ENCODE results near the gene WDR70.
"Not testable (repeated sequence)": the region's sequence is repeated elsewhere in the genome, so short reads cannot be mapped to it uniquely, and the experiment has no call there.

WDR70 gene

GRCh38 chr5:37654566-37654965 is 275.4 kb downstream of the WDR70 start:
- DNase-seq, result not testable (repeated sequence)

DNA sequence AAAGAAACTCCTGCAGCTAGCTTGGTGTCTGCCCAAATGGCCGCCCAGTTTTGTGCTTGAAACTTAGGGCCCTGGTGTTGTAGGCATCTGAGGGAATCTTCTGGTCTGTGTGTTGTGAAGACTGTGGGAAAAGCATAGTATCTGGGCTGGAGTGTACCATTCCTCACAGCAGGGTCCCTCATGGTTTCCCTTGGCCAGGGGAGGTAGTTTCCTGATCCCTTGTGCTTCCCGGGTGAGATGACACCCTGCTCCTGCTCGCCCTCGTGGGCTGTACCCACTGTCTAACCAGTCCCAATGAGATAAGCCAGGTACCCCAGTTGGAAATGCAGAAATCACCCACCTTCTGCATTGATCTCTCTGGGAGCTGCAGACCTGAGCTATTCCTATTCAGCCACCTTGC is 277.9 kb downstream of the WDR70 start:
- DNase-seq, result no peak

- no peak for DNase-seq
Observed at GRCh38 chr5:37658440-37658839, 279.3 kb downstream of the WDR70 start.

DNA sequence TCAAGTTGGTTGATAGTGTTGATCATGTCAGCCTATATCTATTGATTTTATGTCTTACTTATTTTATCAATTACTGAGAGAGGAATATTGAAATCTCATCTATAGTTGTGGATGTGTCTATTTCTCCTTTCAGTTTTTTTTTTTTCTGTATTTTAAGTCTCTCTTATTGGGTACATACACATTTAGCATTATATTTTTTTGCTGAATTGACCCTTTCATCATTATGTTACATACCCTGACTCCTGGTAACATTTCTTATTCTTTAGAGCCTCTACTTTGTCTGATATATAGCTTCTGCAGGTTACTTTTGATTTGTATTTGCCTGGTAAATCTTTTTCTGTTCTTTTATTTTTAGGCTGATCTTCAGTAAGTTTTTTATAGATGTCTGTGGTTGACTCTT is 281.2 kb downstream of the WDR70 start:
- DNase-seq, result no peak

- no peak for DNase-seq
Observed at GRCh38 chr5:37661227-37661920, 282.3 kb downstream of the WDR70 start.

- DNase-seq, result no peak
Observed at GRCh38 chr5:37661951-37662350, 282.8 kb downstream of the WDR70 start.

DNA sequence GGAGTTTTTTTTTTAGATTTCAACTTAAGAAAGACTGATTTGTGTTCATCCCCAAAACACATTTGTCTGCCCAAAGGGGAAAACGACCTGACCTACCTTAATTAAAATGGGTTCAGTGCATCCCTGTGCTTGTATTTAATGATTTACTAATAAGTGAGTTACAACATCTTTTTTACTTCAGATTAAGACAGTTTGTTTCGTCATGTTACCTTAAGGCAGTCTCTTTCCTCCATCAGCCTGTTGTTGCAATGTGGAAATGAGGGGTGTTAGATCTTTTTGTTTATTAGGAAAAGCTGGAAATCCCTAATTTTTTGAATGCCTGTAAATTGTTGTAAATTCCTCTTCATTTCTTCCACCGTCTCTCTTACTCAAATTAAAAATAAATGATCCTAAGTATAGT is 283.2 kb downstream of the WDR70 start:
- no peak for DNase-seq

- DNase-seq, result no peak
Observed at GRCh38 chr5:37662789-37663485, 283.8 kb downstream of the WDR70 start.

DNA sequence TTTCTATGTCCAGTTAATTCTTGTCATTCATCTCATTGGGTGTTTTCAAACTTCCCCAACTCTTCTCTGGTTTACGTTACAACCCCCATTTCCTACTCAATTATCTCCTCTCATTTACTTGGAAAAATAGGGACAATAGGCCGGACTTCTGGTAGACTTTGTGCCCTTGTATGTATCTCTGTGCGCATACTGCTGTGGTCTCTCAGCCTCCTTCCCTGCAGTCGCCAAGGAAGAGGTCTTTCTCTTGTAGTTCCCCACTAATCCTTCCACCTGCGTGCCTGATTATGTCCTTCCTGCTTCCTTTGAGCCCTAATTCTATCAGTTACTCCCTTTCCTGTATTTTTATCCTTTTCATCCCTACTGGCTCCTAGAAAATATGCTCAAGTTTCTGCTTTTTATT is 284.4 kb downstream of the WDR70 start:
- DNase-seq, result no peak

- no peak for DNase-seq
Observed at GRCh38 chr5:37664551-37664950, 285.4 kb downstream of the WDR70 start.

- DNase-seq, result no peak
Observed at GRCh38 chr5:37665272-37665671, 286.2 kb downstream of the WDR70 start.

DNA sequence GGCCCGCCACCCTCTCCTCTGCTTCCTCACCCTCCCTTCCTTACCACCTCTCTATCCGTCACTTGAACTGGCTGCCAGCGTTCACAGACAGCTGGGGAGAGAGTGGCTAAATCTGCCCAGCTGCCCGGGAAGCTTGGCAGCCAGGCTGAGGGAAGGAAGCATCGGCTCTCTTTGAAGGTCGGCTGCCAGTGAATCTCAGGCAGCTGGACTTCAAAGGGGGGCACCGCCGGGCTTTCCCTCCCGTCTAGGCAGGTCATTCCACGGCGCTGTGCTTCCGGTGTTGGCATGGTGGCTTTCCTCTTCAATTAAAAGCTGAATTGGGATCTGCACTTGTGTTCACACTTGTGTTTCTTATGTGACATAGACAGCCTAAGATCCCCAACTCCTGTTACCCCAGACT is 286.8 kb downstream of the WDR70 start:
- DNase-seq, result no peak

- DNase-seq, result no peak
Observed at GRCh38 chr5:37667430-37667829, 288.3 kb downstream of the WDR70 start.

GRCh38 chr5:37667846-37668245 is 288.7 kb downstream of the WDR70 start:
- no peak for DNase-seq

DNA sequence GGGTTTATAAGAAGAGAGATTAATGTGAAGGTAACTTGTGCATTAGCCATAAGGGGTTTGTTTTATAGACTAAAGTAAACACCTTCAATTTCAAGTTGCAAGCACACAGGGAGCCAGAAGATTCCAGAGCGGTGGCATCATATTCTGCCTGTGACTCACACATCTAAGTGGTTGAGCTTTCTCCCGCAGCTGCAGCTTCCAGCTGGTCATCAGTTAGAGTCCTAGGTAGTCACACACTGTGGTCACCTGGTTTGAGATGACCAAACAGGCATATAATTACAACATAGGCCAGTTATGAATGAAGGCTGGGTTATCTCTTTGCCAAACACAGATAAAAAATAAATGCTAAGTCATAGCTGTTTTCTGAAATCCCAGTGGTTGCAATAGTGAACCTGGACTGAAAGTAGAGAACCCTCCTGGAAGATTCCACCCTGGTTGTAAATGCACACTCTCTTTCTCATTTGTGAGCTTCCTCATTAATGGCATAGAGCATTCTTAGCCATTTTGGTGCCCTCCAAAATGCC is 289.5 kb downstream of the WDR70 start:
- no peak for DNase-seq

DNA sequence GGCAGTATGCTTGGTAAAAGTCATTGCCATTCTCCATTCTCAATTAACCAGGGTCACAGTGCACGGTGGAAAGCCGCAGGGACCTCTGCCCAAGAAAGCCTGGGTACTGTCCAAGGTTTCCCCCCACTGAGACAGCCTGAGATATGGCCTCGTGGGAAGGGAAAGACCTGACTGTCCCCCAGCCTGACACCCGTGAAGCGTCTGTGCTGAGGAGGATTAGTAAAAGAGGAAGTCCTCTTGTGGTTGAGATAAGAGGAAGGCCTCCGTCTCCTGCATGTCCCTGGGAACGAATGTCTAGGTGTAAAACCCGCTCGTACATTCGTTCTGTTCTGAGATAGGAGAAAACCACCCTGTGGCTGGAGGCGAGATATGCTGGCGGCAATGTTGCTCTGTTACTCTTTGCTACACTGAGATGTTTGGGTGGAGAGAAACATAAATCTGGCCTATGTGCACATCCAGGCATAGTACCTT is 293.0 kb downstream of the WDR70 start:
- DNase-seq, result not testable (repeated sequence)

DNA sequence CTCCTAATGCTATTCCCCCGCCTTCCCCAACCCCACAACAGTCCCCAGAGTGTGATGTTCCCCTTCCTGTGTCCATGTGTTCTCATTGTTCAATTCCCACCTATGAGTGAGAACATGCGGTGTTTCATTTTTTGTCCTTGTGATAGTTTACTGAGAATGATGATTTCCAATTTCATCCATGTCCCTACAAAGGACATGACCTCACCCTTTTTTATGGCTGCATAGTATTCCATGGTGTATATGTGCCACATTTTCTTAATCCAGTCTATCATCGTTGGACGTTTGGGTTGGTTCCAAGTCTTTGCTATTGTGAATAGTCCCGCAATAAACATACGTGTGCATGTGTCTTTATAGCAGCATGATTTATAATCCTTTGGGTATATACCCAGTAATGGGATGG is 295.2 kb downstream of the WDR70 start:
- not testable (repeated sequence) for DNase-seq

GRCh38 chr5:37679326-37679725 is 300.2 kb downstream of the WDR70 start:
- DNase-seq, result not testable (repeated sequence)

GRCh38 chr5:37679903-37680302 is 300.8 kb downstream of the WDR70 start:
- not testable (repeated sequence) for DNase-seq

DNA sequence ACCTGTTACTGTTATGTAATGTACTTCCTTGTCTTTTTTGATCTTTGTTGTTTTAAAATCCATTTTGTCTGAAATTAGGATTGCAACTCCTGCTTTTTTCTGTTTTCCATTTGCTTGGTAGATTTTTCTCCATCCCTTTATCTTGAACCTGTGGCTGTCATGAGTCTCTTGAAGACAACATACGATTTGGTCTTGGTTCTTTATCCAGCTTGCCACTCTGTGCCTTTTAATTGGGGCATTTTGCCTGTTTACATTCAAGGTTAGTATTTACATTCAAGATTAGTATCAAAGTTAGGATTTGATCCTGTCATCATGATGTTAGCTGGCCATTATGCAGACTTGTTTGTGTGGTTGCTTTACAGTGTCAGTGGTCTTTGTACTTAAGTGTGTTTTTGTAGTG is 304.0 kb downstream of the WDR70 start:
- no peak for DNase-seq

GRCh38 chr5:37685211-37685610 is 306.1 kb downstream of the WDR70 start:
- DNase-seq, result no peak

- no peak for DNase-seq
Observed at GRCh38 chr5:37685816-37686215, 306.7 kb downstream of the WDR70 start.

GRCh38 chr5:37688925-37689324 is 309.8 kb downstream of the WDR70 start:
- not testable (repeated sequence) for DNase-seq

DNA sequence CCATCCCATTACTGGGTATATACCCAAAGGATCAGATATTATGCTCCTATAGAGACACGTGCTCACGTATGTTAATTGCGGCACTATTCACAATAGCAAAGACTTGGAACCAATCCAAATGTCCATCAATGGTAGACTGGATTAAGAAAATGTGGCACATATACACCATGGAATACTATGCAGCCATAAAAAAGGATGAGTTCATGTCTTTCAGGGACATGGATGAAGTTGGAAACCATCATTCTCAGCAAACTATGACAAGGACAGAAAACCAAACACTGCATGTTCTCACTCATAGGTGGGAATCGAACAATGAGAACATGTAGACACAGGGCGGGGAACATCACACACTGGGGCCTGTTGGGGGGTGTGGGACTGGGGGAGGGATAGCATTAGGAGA is 315.2 kb downstream of the WDR70 start:
- DNase-seq, result not testable (repeated sequence)
